K562 (cell line): ENCODE results near the gene TAS2R4.

ENCODE experiments used
- CBFB ChIP-seq: sonication (generic); formaldehyde crosslinking; IDR thresholded peaks from 2 replicates; pipeline ENCODE4 v1.4.0; 2020; ENCODE audit warnings: mild to moderate bottlenecking, missing genetic modification reagents
- EHMT2 ChIP-seq: fragments of 450-650 bp; IDR thresholded peaks from 2 replicates; pipeline ENCODE4 v1.6.1; 2018; ENCODE audit warnings: antibody characterized with exemption
- FOXK2 ChIP-seq, 2 experiments: fragments of 450-650 bp; IDR thresholded peaks in 1 of 2; conservative IDR thresholded peaks in 1 of 2; 2 replicates each; pipeline ENCODE4 v1.6.1; 2016; ENCODE audit warnings: low read depth in 2 of 2, mild to moderate bottlenecking in 1 of 2
- POLR2A ChIP-seq: fragments of 450-650 bp; conservative IDR thresholded peaks from 2 replicates; pipeline ENCODE4 v1.6.1; 2016
- REST ChIP-seq, 2 experiments: fragments of 450-650 bp; formaldehyde crosslinking in 1 of 2; IDR thresholded peaks; 2 replicates each; pipeline versions ENCODE4 v1.4.0 to v1.6.1; 2014 to 2020; ENCODE audit warnings: mild to moderate bottlenecking in 2 of 2, borderline replicate concordance in 1 of 2, low read depth in 1 of 2
- RREB1 ChIP-seq: fragments of 250-450 bp; sonication (Bioruptor Pico); IDR thresholded peaks from 2 replicates; pipeline ENCODE4 v1.4.0; 2020
- ZNF217 ChIP-seq: sonication (generic); formaldehyde crosslinking; IDR thresholded peaks from 2 replicates; pipeline ENCODE4 v1.8.0; 2022; ENCODE audit warnings: mild to moderate bottlenecking, missing genetic modification reagents
- ZNF512 ChIP-seq: IDR thresholded peaks from 2 replicates; pipeline ENCODE4 v1.6.1; 2016; ENCODE audit warnings: missing genetic modification characterization, missing compliant biosample characterization
- TF ChIP-seq, protein P1 (sequence below), 3 experiments: IDR thresholded peaks in 2 of 3; conservative IDR thresholded peaks in 1 of 3; 2 replicates each; pipeline ENCODE4 v1.5.1; 2011 to 2012; ENCODE audit warnings: low read length in 3 of 3, mild to moderate bottlenecking in 3 of 3, control low read depth in 2 of 3, improper control_type of control experiment in 1 of 3, inconsistent platforms in 1 of 3, low read depth in 1 of 3, mixed read lengths in 1 of 3, moderate library complexity in 1 of 3; ENCODE audit not compliant: insufficient read depth in 2 of 3

DNA sequence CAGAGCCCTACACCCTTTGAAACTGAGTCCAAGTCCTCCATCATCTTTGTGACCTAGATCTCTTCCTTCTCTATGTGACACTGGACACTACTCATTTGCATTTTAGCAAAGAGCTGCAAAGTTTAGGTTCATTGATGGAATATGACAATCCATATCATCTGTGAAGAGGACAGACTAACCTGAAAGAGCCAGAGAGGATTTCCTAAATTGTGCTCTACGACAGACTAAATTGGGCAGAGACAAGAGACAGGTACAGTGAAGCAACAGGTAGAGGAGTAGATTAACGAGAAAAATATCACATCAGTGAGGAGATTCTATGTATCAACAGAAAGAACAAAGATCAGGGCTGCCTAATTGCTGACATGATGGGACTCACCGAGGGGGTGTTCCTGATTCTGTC is 12.7 kb upstream of the TAS2R4 start, which contains the start of gene TAS2R3:
- TF ChIP-seq EHMT2 (no peak), CBFB (CRISPR knock-in tag) (no peak), ZNF512 (tag) (no peak), RREB1 (no peak), REST (IDR thresholded peaks at IDR 0.05; ENCODE audit: borderline replicate concordance) (no peak), REST (CRISPR knock-in tag; IDR thresholded peaks at IDR 0.05; ENCODE audit: low read depth) (no peak), ZNF217 (CRISPR knock-in tag) (no peak), POLR2A (no peak), FOXK2 (conservative IDR thresholded peaks at IDR 0.05 in 1 of 2, IDR thresholded peaks at IDR 0.05 in 1 of 2; ENCODE audit: low read depth in 2 of 2) (no peak)
- TF ChIP-seq, protein P1, sequence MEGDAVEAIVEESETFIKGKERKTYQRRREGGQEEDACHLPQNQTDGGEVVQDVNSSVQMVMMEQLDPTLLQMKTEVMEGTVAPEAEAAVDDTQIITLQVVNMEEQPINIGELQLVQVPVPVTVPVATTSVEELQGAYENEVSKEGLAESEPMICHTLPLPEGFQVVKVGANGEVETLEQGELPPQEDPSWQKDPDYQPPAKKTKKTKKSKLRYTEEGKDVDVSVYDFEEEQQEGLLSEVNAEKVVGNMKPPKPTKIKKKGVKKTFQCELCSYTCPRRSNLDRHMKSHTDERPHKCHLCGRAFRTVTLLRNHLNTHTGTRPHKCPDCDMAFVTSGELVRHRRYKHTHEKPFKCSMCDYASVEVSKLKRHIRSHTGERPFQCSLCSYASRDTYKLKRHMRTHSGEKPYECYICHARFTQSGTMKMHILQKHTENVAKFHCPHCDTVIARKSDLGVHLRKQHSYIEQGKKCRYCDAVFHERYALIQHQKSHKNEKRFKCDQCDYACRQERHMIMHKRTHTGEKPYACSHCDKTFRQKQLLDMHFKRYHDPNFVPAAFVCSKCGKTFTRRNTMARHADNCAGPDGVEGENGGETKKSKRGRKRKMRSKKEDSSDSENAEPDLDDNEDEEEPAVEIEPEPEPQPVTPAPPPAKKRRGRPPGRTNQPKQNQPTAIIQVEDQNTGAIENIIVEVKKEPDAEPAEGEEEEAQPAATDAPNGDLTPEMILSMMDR (IDR thresholded peaks at IDR 0.05 in 2 of 3, conservative IDR thresholded peaks at IDR 0.05 in 1 of 3; ENCODE audit: insufficient read depth in 2 of 3, low read depth in 1 of 3, low read length in 3 of 3), result no peak
